Measurements from ENCODE around the gene PRR14L. TPM values are rescaled to one million over a fixed set of nuclear protein-coding genes. Genes with fewer than 3 reads are reported as not detected.

The PRR14L gene
- total RNA-seq (2016; rRNA removed; fragmentation: Illumina TruSeq; extraction: Trizol) (16.5 and 36.4 TPM in 2 replicates), polyA plus RNA-seq (2011; rRNA removed) (6.5 and 6.6 TPM in 2 replicates), polyA minus RNA-seq (2011; rRNA and poly(A)+ RNA removed; ENCODE audit: low replicate concordance) (59.8 and 84.2 TPM in 2 replicates), Bru-seq, nascent RNA (percentile 67 among the genes with signal in this experiment), BruChase-seq, experiment 1, labeled RNA remaining after a 6-hour chase (percentile 71 among the genes with signal in this experiment), BruChase-seq, experiment 2, labeled RNA remaining after a 2-hour chase (percentile 81 among the genes with signal in this experiment)
- 14.4 and 17.4 TPM in 2 replicates for total RNA-seq (2016; cell fraction: cytosol; rRNA removed; fragmentation: Illumina TruSeq; extraction: Trizol; ENCODE audit: low read depth)
- total RNA-seq (2016; cell fraction: insoluble cytoplasmic fraction; rRNA removed; fragmentation: Illumina TruSeq; extraction: Trizol) = 16.0 and 31.1 TPM in 2 replicates
- total RNA-seq (2016; cell fraction: membrane; rRNA removed; fragmentation: Illumina TruSeq; extraction: Trizol) = 8.9 and 11.9 TPM in 2 replicates
- total RNA-seq (2016; cell fraction: nucleus; rRNA removed; fragmentation: Illumina TruSeq; extraction: Trizol) = 14.1 and 14.4 TPM in 2 replicates
- 4.1 and 5.1 TPM in 2 replicates for polyA plus RNA-seq (2011; cell fraction: cytosol; rRNA removed)
- polyA plus RNA-seq (2011; cell fraction: nucleus; rRNA removed) = 9.2 and 10.6 TPM in 2 replicates
- 6.4 and 6.7 TPM in 2 replicates for polyA plus RNA-seq (2012)
- 0.40 and 0.53 TPM in 2 replicates for polyA plus RNA-seq (2016; cell fraction: cytosol; fragmentation: Illumina TruSeq; extraction: Trizol; ENCODE audit: low read depth)
- 11.8 TPM in 2 replicates for polyA plus RNA-seq (2016; cell fraction: insoluble cytoplasmic fraction; fragmentation: Illumina TruSeq; extraction: Trizol; ENCODE audit: low read depth)
- 1.5 and 1.7 TPM in 2 replicates for polyA plus RNA-seq (2016; cell fraction: membrane; fragmentation: Illumina TruSeq; extraction: Trizol; ENCODE audit: low read depth)
- 13.9 and 15.8 TPM in 2 replicates for polyA plus RNA-seq (2016; cell fraction: nucleus; fragmentation: Illumina TruSeq; extraction: Trizol; ENCODE audit: insufficient read depth, low read depth)
- 20.2 and 21.5 TPM in 2 replicates for polyA minus RNA-seq (2011; cell fraction: cytosol; rRNA and poly(A)+ RNA removed)
- 31.7 and 33.8 TPM in 2 replicates for polyA minus RNA-seq (2011; cell fraction: nucleus; rRNA and poly(A)+ RNA removed)
- long read RNA-seq, experiment 1, partial matches to known transcripts = 5 of 11 reads
- long read RNA-seq, experiment 1, other reads (novel, unspliced or antisense) = 5 of 11 reads
- long read RNA-seq, experiment 2, partial matches to known transcripts = 1 of 11 reads
- long read RNA-seq, experiment 2, other reads (novel, unspliced or antisense) = 10 of 11 reads

DNA sequence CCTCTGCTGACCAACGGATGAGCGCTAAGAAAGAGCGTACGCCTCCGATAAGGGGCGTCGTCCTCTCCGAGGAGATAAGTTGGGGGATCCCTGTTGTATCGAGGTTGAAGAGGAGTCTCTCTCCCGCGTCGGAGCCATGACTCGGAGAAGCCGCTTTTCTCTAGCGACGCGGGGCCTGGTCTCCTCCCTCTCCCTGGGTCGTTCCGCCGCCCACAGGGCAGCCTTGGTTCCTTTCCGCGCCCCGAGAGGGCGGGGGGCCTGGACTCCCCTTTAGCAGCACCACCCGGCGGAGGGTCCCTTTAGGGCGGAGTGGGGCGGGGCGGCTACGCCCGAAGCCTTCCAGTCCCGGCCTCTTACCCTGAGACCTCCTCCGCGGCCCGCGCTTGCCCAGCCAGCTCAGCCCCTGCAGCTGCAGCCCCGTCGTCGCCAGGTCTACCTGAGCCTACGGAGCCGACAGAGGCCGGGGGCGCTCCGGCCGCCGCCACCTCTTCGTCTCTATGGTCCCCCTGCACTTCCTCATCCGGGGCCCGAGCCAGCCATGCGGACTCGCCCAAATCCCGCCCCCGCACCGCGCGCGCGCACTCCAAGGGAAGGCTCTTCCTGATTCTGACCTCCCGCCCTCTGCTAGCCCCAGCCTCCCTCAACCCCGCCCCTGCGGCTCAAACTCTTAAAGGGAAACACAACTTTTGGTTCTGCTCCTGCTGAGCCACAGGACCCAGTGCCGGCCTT lies at the start of gene PRR14L:
Gene PRR14L (minus strand): TSS at position 497 of the 729 bp plus-strand sequence. CDS start 11,272 bp downstream, outside the sequence.
- peak; percentile 91 for DNase-seq (ENCODE audit: low spot score)
- in situ Hi-C loops (cut with HindIII; ENCODE audit: extremely low pct_ligation_motif_present, low pct_unique_long_range_greater_than_20kb) (loop anchor here (10.0 kb wide), 1 partner anchor 195 kb away; the partner anchor contains the start of gene YWHAH), intact Hi-C loops (cut with micrococcal nuclease; ENCODE audit: unreplicated experiment) (loop anchor here (5.0 kb wide), 1 partner anchor 87 kb away; the partner anchor contains the start of gene PISD)
- POLR2A ChIA-PET = interaction anchor here (0.6 to 1.9 kb wide), 2 partner anchors 23 to 88 kb away, joined by 3 to 8 read pairs; partner anchors contain the start of gene PISD
- H3K9me3 ChIP-seq (ENCODE audit: low read length) = no peaks in the 10 kb centered on the region
- peaks cover 41% of the 10 kb centered on the region for H3K4me1 ChIP-seq (ENCODE audit: insufficient read depth, low read length)
- H3K36me3 ChIP-seq (replicated peaks in 1 of 2; ENCODE audit: control insufficient read depth in 1 of 2, insufficient read depth in 2 of 2, low read length in 2 of 2) = no peaks in the 10 kb centered on the region
- peaks cover 0 to 6% of the 10 kb centered on the region in 2 experiments; a peak in 1 of 5 replicates for H3K27me3 ChIP-seq (ENCODE audit: control insufficient read depth in 1 of 2, insufficient read depth in 2 of 2, low read length in 2 of 2)
- no peaks in the 10 kb centered on the region for H4K20me1 ChIP-seq (ENCODE audit: insufficient read depth, low read length)
- H3K4me3 ChIP-seq (replicated peaks in 1 of 3; ENCODE audit: insufficient read depth in 1 of 3, low read depth in 2 of 3, low read length in 3 of 3) = peak within 1 kb of the TSS; percentile 79 to 96 (median 89)
- CTCF ChIA-PET (ENCODE audit: low intra/inter-chr PET ratio, low total read pairs) = no interaction called here
- 0% methylated on average over 10 of the region's 62 CpGs for WGBS (ENCODE audit: low lambda C conversion rate)
- H3K79me2 ChIP-seq (ENCODE audit: insufficient read depth, low read length) = peaks cover 36% of the 10 kb centered on the region
- peak within 1 kb of the TSS; percentile 95 for H3K4me2 ChIP-seq (ENCODE audit: low read depth, low read length)
- BruUV-seq (replicated peaks) = no TSS peak
- peak within 1 kb of the TSS; percentile 93 for H3K27ac ChIP-seq (ENCODE audit: extremely low read length, insufficient read depth, low read length)
- peak within 1 kb of the TSS; percentile 98 for H3K9ac ChIP-seq (ENCODE audit: insufficient read depth, low read depth, low read length)
- FAIRE-seq = peak; percentile 67
- ATAC-seq = peak; percentile 83
- H2AFZ ChIP-seq (ENCODE audit: low read length) = peak within 1 kb of the TSS; percentile 81
- TF ChIP-seq U2AF2 (IDR thresholded peaks at IDR 0.05; ENCODE audit: low read depth, low read length) (no peak), NONO (IDR thresholded peaks at IDR 0.05) (no peak), NONO (CRISPR knock-in tag; conservative IDR thresholded peaks at IDR 0.05) (peak; percentile 96), ZNF660 (CRISPR knock-in tag; IDR thresholded peaks at IDR 0.05; ENCODE audit: borderline replicate concordance, low read depth) (no peak), ZNF136 (CRISPR knock-in tag; IDR thresholded peaks at IDR 0.05; ENCODE audit: low read depth) (peak; percentile 75; the same call in 1 of the 2 replicates), KAT8 (CRISPR knock-in tag; IDR thresholded peaks at IDR 0.05) (peak; percentile 98), ZNF414 (CRISPR knock-in tag; IDR thresholded peaks at IDR 0.05) (no peak; the same call in 1 of the 2 replicates), YY1 (IDR thresholded peaks at IDR 0.05; ENCODE audit: insufficient read depth, insufficient replicate concordance, low read depth, low read length) (peak; percentile 79), ZNF263 (CRISPR knock-in tag; IDR thresholded peaks at IDR 0.05) (no peak), ZNF615 (CRISPR knock-in tag; IDR thresholded peaks at IDR 0.05; ENCODE audit: borderline replicate concordance) (peak; percentile 77; the same call in 1 of the 2 replicates), ZNF776 (CRISPR knock-in tag; IDR thresholded peaks at IDR 0.05) (peak; percentile 67; the same call in 1 of the 2 replicates), ZNF460 (CRISPR knock-in tag; IDR thresholded peaks at IDR 0.05; ENCODE audit: borderline replicate concordance) (no peak), NFYC (CRISPR knock-in tag; IDR thresholded peaks at IDR 0.05) (peak; percentile 45; the same call in 1 of the 2 replicates)

Data from HepG2 (cell line).